Head of caudate nucleus (tissue), 42 donors: ENCODE measurements around the gene ACOT4.
"Not testable (repeated sequence)": the region's sequence is repeated elsewhere in the genome, so short reads cannot be mapped to it uniquely, and the experiment has no call there.

Experiments used
- DNase-seq, 42 donors: peaks; one replicate each; pipeline versions ENCODE4 v3.0.0 to v3.0.0-alpha.2; 2020 to 2021; ENCODE audit warnings: mixed read lengths in 7 of 42
- intact Hi-C: fragments of 100-400 bp; cut with DNase I; formaldehyde crosslinking; loops from one replicate; pipeline ENCODE4 v1.15.0; 2022

Gene ACOT4

DNA sequence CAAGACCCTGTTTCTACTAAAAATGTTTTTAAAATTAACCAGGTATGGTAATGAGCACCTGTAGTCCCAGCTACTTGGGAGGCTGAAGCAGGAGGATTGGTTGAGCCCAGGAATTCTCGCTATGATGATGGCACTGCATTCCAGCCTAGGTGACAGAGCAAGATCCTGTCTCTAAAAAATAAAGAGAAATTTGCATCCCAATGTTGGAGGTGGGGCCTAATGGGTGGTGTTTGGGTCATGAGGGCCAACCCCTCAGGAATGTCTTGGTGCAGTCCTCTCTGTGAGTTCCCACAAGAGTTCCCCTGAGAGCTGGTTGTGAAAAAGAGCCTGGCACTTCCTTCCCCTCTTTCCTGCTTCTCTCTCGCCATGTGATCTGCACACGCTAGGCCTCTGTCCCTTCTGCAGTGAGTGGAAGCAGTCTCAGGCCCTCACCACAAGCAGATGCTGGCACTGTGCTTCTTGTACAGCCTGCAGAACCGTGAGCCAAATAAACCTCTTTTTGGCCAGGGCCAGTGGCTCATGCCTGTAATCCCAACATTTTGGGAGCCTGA, 31.9 kb downstream of the ACOT4 start:
- intact Hi-C loops: no loop called here
- DNase-seq: no peak

DNA sequence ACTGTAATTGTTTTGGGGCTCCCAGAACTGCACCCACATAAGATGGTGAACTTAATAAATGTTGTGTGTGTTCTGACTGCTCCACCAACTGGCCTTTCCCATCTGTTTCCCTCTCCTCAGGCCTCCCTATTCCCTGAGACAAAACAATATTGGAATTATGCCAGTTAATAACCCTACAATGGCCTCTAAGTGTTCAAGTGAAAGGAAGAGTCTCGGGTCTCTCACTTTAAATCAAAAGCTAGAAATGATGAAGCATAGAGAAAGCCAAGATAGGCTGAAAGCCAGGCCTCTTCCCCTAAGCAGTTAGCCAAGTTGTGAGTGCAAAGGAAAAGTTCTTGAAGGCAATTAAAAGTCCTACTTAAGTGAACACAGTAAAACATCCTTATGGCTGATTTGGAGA, 34.0 kb downstream of the ACOT4 start:
- intact Hi-C loops: no loop called here
- no peak for DNase-seq

DNA sequence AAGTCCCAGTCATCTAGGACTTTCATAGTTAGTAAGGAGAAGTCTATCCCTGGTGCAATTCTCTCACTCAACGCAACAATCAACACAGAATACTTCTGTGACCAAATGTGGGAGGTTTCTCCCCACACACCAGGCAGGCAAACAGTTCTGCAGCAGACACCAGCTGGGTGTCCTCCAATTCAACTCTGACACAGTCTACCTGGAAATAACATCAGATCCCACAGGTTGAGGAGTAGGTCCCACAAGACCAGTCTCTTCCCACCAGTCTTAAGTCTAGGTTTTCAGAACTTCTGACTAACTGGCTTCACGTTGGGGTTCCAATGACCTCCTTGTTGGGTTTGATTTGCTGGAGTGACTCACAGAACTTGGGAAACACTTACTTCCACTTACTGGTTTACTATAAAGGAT, 35.5 kb downstream of the ACOT4 start:
- no peak for DNase-seq
- intact Hi-C loops: no loop called here

DNA sequence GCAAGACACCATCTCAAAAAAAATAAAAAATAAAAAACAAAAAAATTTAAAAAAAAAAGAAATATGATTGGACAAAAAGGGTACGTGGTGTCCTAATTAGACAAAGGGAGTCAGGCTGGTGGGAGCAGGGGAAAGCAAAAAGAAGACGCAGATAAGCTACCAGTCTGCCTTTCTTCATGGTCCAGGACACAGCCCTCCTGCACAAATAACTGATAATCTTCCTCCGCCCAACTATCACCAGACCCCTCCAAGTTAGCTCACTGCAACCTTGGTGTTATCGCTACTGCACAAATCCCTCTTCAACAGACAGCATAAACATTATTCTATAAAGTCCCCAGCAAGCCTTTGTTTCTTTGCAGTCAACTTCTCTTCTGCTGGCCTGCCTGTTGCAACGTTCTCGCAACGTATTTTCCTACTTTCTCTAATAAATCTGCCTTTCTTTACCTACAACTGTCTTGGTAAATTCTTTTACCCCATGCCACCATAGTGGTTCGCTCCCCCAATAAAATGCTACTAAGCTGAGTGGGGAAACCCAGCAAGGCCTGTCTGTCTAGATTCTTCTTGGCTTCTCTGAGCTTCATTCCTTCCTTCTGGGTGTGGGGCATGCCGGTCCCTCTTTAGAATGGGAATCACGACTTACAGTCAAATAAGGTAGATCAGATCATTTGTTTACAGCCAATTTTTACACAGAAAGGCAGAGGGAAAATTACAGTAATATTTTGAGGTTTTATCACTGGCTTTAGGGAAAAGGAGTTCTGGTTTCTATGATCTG, 38.5 kb downstream of the ACOT4 start:
- intact Hi-C loops: loop anchor here (5.0 kb wide), 1 partner anchor 123 kb away; no protein-coding TSS in a partner anchor
- no peak for DNase-seq

DNA sequence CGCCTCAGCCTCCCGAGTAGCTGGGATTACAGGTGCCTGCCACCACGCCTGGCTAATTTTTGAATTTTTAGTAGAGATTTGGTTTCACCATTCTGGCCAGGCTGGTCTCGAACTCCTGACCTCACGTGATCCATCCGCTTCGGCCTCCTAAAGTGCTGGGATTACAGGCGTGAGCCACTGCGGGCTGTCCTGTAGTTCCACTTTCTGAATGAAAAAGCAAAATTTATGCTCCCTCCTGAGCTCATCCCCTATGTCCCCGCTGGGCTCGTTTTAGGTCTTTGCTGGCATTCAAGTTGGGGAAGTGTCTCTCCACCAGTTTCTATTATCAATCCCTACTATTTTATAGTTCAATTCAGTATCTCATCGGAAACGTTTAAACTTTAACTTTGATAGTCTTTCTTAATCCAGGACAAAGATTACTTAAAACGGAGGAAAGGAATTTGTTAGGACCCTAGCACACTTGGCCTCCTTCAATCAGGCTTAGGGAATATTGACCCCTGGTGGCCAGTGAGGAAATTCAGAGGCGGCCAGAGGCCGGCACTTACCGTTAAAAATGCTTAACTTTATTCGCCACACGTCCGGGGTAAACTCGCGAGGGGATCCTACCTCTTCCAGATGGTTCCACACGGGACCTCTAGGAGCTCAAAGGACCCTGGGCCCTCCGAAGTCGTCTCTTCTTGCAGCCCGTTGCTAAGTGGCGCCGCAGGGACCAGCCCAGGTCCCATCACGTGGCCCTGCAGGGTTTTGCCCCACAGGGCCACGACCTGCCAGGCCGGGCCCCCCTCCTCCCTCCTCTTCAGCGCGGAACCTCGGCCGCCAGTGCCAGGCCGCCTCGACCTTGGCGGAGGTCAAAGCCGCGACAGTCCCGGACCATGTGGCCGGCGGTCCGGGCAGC, 41.7 kb downstream of the ACOT4 start:
- intact Hi-C loops: loop anchor here (5.0 kb wide), 1 partner anchor 126 kb away; no protein-coding TSS in a partner anchor
- DNase-seq: peak; percentile 38 to 87 (median 66)

DNA sequence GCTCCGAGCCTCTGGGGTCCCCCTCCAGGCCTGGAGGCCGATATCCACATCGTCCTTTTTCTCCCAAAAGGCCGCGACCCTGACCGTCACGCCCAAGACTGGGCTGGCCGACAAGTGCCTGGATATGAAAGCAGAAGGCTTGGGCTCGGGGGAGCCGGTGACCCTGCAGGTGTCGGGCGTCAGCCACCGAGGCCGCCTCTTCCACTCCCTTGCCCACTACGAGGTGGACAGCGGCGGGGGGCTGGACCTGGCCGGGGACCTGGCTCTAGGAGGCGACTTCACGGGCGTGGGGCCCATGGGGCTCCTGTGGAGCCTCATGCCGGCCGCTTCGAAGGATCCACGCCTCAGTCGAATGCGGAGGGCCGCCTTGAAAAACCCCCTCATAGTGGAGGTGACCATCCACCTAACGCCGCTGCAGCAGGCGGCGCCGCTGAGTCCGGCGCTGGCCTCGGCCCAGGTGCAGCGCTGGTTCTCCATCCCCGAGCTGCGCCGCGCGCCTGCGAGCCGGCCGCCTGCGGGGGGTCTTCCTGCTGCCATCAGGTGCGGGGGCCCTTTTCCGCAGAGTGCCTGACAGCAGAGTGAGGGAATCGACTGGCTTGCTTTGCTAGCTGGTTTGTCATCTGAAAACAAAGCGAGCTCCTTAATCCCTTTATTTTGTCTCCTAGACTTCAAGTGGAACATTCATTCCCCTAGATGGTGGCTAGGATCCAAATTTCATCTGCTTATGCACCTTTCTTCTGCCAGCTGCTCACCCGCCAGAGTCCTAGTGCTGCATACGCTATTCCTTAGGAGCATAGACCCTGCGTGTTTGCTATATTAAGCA, 42.5 kb downstream of the ACOT4 start:
- DNase-seq: peak in 38 of 42 donors; percentile 12 to 72 (median 46)
- intact Hi-C loops: loop anchor here (5.0 kb wide), 1 partner anchor 127 kb away; no protein-coding TSS in a partner anchor

DNA sequence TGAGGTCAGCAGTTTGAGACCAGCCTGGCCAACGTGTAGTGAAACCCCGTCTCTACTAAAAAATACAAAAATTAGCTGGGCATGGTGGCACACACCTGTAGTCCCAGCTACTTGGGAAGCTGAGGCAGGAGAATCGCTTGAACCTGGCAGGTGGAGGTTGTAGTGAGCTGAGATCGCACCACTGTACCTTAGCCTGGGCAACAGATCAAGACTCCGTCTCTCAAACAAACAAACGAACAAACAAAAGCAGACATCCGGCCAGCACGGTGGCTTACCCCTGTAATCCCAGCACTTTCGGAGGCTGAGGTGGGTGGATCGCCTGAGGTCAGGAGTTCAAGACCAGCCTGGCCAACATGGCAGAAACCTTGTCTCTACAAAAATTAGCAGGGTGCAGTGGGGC, 44.7 kb downstream of the ACOT4 start:
- DNase-seq, intact Hi-C loops: not testable (repeated sequence)

DNA sequence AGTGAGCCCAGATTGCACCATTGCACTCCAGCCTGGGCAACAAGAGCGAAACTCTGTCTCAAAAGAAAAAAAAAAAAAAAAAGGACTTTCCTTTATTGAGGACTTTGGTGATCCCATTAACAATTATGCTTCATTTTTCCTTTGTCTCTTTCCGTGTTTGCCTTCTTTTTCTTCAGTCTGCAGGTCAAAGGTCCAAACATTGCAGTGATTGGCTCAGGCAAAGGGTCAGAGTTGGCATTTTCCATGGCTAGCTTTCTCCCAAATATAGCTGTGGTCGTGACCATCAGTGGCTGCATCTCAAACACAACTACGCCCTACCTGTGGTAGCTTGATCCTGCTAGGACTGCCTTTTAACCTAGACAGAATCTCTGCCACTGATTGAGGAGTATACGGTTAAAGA, 46.2 kb downstream of the ACOT4 start:
- intact Hi-C loops: no loop called here
- no peak for DNase-seq

DNA sequence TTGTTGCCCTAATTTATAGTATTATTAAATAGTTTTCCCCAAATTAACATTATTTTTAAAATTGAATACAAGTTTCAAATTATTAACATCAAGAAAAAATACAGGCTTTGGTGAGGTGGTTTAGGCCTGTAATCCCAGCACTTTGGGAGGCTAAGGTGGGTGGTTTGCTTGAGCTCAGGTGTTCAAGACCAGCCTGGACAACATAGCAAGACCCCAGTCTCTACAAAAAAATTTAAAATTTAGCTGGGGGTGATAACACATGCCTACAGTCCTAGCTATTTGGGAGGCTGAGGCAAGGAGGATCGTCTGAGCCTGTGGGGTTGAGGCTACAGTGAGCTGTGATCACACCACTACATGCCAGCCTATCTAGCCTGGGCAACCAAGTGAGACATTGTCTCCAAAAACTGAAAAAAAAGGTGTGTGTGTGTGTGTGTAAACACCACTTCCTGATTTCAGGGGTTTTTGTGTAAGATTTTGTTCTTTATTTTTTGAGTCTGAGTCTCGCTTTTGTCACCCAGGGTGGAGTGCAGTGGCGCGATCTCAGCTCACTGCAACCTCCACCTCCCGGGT, 49.2 kb downstream of the ACOT4 start:
- no peak for DNase-seq
- intact Hi-C loops: no loop called here

DNA sequence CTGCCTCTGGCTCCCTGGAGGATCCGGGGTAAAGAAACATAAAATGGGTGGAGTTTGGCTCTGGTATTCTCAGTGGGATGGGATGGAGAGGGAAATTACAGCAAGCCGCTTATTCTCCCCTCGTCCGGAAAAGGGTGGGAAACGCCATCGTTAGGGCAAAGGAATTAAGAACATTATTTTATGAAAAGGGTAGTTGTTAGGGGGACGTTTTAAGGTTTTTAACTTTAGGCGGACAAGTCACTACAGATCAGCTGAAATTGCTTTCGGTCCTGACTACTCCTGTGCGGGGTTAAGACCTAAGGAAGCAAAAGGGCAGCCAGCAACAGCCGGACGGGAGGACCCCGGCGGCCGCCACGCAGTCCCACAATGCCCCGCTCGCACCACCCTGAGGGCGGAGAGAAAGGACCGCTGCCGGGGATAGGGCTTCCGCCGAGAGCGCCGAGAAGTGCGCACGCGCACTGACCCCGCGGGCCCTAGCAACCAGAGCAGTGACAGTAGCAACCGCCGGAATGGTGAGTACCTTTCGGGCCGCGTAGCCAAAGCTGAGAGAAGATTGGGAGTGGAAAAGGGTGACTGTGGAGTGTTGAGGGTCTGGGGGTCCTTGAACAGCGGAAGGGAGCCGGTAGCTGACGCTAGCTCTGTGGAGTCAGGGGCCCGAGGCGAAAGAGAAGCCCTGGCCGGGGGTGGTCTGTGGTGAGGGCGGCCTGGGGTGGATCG, 53.0 kb downstream of the ACOT4 start, which contains the start of gene DNAL1:
Gene DNAL1, plus strand, starts transcription at position 456 of the 717 bp plus-strand sequence. Its CDS starts 54 bp downstream, at position 510.
- intact Hi-C loops: loop anchor here (2.0 kb wide), 1 partner anchor 68 kb away; no protein-coding TSS in a partner anchor
- DNase-seq: peak; percentile 86 to 97 (median 93)

DNA sequence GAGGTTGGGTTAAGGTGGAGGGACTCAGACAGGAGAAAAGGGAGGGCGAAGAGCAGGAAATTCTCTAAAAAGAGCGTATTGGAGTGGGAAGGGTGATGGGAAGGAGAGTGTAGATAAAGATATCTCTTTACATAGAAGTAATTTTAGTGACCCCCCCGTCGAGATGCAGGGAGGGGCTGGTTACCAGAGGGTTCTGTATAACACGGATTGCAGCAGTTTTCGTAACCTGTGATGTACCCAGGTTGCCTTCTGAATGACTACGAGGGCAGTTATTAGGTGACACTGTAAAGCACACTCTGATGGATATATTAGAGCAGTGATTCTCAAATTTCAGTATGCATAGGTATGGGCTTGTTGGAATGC, 53.6 kb downstream of the ACOT4 start:
- no peak for DNase-seq
- intact Hi-C loops: loop anchor here (2.0 kb wide), 1 partner anchor 68 kb away; no protein-coding TSS in a partner anchor
